Gastroesophageal sphincter (tissue), 4 donors: ENCODE measurements around the gene ZNF480. TPM values are rescaled to one million over a fixed set of nuclear protein-coding genes. Genes with fewer than 3 reads are reported as not detected.

ENCODE experiments used
- ATAC-seq: fragments of 150-250 bp; one replicate; pipeline ENCODE4 v1.9.1; 2016; ENCODE audit warnings: mild to moderate bottlenecking, moderate library complexity
- H3K27ac ChIP-seq, 4 donors: fragments of 200-600 bp; sonication (generic) in 3 of 4; 1 replicate in 3 of 4; 2 replicates in 1 of 4; pipeline ENCODE4 v1.5.1; 2016 to 2019
- H3K27me3 ChIP-seq: fragments of 200-600 bp; sonication (generic); one replicate; pipeline ENCODE4 v1.5.1; 2019
- H3K36me3 ChIP-seq, 2 donors: fragments of 200-600 bp; sonication (generic); one replicate each; pipeline ENCODE4 v1.5.1; 2019; ENCODE audit warnings: control low read depth in 1 of 2
- H3K4me1 ChIP-seq, 3 donors: fragments of 200-600 bp; sonication (generic); 1 replicate in 2 of 3; 2 replicates in 1 of 3; pipeline ENCODE4 v1.5.1; 2016 to 2019; ENCODE audit warnings: control low read depth in 2 of 3
- H3K4me3 ChIP-seq, 2 donors: fragments of 200-600 bp; sonication (generic); one replicate each; pipeline ENCODE4 v1.5.1; 2019; ENCODE audit warnings: mild to moderate bottlenecking in 1 of 2, moderate library complexity in 1 of 2
- H3K9me3 ChIP-seq, 3 donors: fragments of 200-600 bp; sonication (generic); one replicate each; pipeline ENCODE4 v1.5.1; 2017 to 2019; ENCODE audit warnings: control low read depth in 2 of 3
- CTCF ChIP-seq, 4 experiments: fragments of 200-600 bp in 2 of 4; fragments of 450-650 bp in 2 of 4; sonication (generic) in 1 of 4; IDR thresholded peaks; one replicate each; pipeline ENCODE4 v1.5.1; 2017 to 2019; ENCODE audit warnings: antibody characterized with exemption in 4 of 4, mild to moderate bottlenecking in 2 of 4, moderate library complexity in 2 of 4
- EP300 ChIP-seq: sonication (generic); formaldehyde crosslinking; IDR thresholded peaks from one replicate; pipeline ENCODE4 v1.6.1; 2017; ENCODE audit warnings: antibody characterized with exemption, mild to moderate bottlenecking
- POLR2A ChIP-seq, 2 donors: fragments of 450-650 bp; IDR thresholded peaks; one replicate each; pipeline ENCODE4 v1.6.1; 2017; ENCODE audit warnings: antibody characterized with exemption in 2 of 2, mild to moderate bottlenecking in 2 of 2, moderate library complexity in 1 of 2
- POLR2AphosphoS5 ChIP-seq: sonication (generic); formaldehyde crosslinking; IDR thresholded peaks from one replicate; pipeline ENCODE4 v1.6.1; 2017; ENCODE audit warnings: antibody characterized with exemption
- WGBS, 2 donors: methylation state at CpG; one replicate each; pipeline ENCODE4 v1.1.5; 2018; ENCODE audit warnings: low coverage in 1 of 2; 5-methylcytosine and 5-hydroxymethylcytosine counted together
- total RNA-seq, 4 donors: library from RNA; depleted of rRNA; stranded (reverse); fragments of >200 nt; gene quantifications; one replicate each; pipeline ENCODE4 v1.1.0, GENCODE V29; 2016

The ZNF480 gene
- total RNA-seq, 4 donors from 2014 or later: 7.2 to 13.9 (median 9.3) TPM

- H3K27ac ChIP-seq: no peak overlapping the region
- H3K4me3 ChIP-seq: no peak overlapping the region
- H3K36me3 ChIP-seq: peaks cover 21 to 71% of the 10 kb centered on the region in 2 donors
- no peaks in the 10 kb centered on the region for H3K27me3 ChIP-seq
- peaks cover 7 to 100% (median 35%) of the 10 kb centered on the region in 3 donors for H3K9me3 ChIP-seq
- ATAC-seq: no peak
- no peak for TF ChIP-seq POLR2AphosphoS5
- no peak for TF ChIP-seq EP300
- TF ChIP-seq CTCF (IDR thresholded peaks at IDR 0.05): no peak
- no peak for TF ChIP-seq POLR2A (IDR thresholded peaks at IDR 0.05)
- WGBS, 2 donors: 96 to 100% methylated on average over 2 to 6 of the region's 6 CpGs
- H3K4me1 ChIP-seq: no peaks in the 10 kb centered on the region
Observed at GRCh38 chr19:52322429-52322828, 25.5 kb downstream of the ZNF480 start.

DNA sequence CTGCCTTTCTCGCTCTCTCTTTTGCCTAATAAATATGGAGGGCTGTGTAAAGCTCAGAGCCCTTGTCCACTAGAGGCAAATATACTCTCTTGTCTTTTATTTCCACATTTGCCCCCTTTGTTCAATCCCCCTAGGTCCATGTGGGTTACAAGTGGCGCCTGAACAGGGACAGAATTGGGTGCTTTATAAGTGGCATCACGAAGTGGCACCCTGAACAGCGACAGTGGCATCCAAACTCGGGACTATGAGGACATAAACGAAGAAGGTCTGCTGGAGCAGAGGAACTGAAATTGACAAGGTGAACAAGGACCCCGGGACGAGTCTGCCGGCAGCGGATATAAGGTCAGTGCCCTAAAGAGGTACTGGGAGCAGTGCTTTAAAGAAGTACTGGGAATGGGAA lies 34.8 kb downstream of the ZNF480 start:
- ATAC-seq: no peak
- Histone ChIP-seq H3K9me3 (peaks cover 0 to 87% (median 4%) of the 10 kb centered on the region in 3 donors), H3K4me3 (no peak overlapping the region), H3K36me3 (no peaks in the 10 kb centered on the region), H3K4me1 (peaks cover 0 to 7% (median under 1%) of the 10 kb centered on the region in 3 donors), H3K27me3 (no peaks in the 10 kb centered on the region), H3K27ac (no peak overlapping the region)
- TF ChIP-seq POLR2A (IDR thresholded peaks at IDR 0.05) (no peak), CTCF (IDR thresholded peaks at IDR 0.05) (no peak), POLR2AphosphoS5 (no peak), EP300 (no peak)
- WGBS, 2 donors: 65 to 78% methylated on average over 5 to 7 of the region's 10 CpGs

GRCh38 chr19:52335768-52336116 lies 38.8 kb downstream of the ZNF480 start:
- H3K36me3 ChIP-seq: peaks cover 0 to 6% of the 10 kb centered on the region in 2 donors
- 51 to 100% methylated on average over 1 to 6 of the region's 9 CpGs for WGBS, 2 donors
- no peaks in the 10 kb centered on the region for H3K27me3 ChIP-seq
- H3K4me1 ChIP-seq: peaks cover 0 to 15% (median 5%) of the 10 kb centered on the region in 3 donors
- peak overlapping the region; percentile 59 to 74 for H3K4me3 ChIP-seq
- H3K27ac ChIP-seq: peak overlapping the region in 3 of 4 donors; percentile 81 to 87 (median 84)
- ATAC-seq: peak; percentile 55
- TF ChIP-seq CTCF (IDR thresholded peaks at IDR 0.05) (no peak), EP300 (no peak), POLR2AphosphoS5 (no peak)
- peaks cover 0 to 48% (median 4%) of the 10 kb centered on the region in 3 donors for H3K9me3 ChIP-seq

DNA sequence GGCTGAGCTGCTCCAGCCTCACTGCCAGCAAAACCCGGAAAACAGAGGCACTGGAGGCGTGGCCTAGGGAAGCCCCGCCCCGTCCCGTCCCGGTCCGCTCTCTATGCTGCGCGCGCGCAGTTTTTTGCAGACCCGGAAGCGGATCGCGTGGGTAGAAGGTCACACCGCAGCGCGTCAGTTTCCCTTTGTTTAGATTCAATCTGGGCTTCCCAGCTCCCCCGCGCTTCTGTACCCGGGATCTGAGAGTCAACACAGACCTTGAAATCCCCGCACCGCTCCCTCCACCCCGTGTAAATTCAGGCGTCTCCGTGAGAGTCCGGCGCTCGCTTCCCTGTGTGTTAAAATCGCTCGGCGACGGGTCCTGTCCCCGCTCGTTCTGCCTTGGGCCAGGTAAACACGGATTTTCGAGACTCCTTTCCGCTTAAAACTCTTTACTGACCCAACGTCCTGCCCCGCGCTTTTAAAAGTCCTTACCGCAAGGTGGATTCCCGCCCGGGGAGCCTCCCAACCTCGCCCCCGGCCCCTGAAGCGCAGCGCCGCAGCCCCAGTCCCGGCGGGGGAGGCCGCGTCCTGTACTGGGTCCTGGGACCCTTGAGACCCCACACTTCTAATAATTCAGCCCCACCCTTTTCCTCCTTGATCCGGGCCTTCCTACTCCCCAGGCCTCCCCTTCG lies 39.3 kb downstream of the ZNF480 start, which contains the start of gene ZNF610:
TSS of gene ZNF610 (plus strand) at position 127 of the 674 bp plus-strand sequence. CDS start 12,930 bp downstream, outside the sequence.
- ATAC-seq: peak; percentile 96
- Histone ChIP-seq H3K4me1 (peaks cover 0 to 15% (median 5%) of the 10 kb centered on the region in 3 donors), H3K36me3 (peaks cover 0 to 6% of the 10 kb centered on the region in 2 donors), H3K9me3 (peaks cover 0 to 43% (median 3%) of the 10 kb centered on the region in 3 donors), H3K27ac (peak within 1 kb of the TSS; percentile 30 to 87 (median 82)), H3K27me3 (no peaks in the 10 kb centered on the region), H3K4me3 (peak within 1 kb of the TSS; percentile 59 to 74)
- TF ChIP-seq POLR2A (IDR thresholded peaks at IDR 0.05): peak; percentile 33 to 36
- no peak for TF ChIP-seq EP300
- no peak for TF ChIP-seq CTCF (IDR thresholded peaks at IDR 0.05)
- TF ChIP-seq POLR2AphosphoS5: peak; percentile 72
- WGBS, 2 donors: 0 to 1% methylated on average over 19 to 31 of the region's 55 CpGs
